IMR-90 (cell line): ENCODE results near the gene SAMD1. TPM values are rescaled to one million over a fixed set of nuclear protein-coding genes. Genes with fewer than 3 reads are reported as not detected.

Experiments
- ATAC-seq: fragments of 200-7000 bp; cut with Tn5 transposase; 2 replicates; pipeline ENCODE4 v1.9.1; 2020; ENCODE audit warnings: low read depth, mild to moderate bottlenecking, moderate library complexity
- BruUV-seq: library from RNA; stranded (reverse); fragments of 400-500 nt; replicated peaks from 2 replicates; lab custom pipeline; 2021; lab: Mats Ljungman, UMichigan
- CTCF ChIA-PET: fragments of 300-600 bp; formaldehyde crosslinking; extraction: SDS; loops from one replicate; lab custom pipeline; 2021; ENCODE audit warnings: antibody characterized with exemption; lab: Yijun Ruan, JAX
- POLR2A ChIA-PET: fragments of 300-600 bp; sonication (Branson Sonifier 250); formaldehyde crosslinking; loops from one replicate; lab custom pipeline; 2022; ENCODE audit warnings: antibody characterized with exemption; ENCODE audit not compliant: unreplicated experiment; lab: Charles Lee
- DNase-seq: peaks from one replicate; pipeline ENCODE4 v3.0.0; 2013
- H2AFZ ChIP-seq: replicated peaks from 2 replicates; pipeline ENCODE3; 2013; ENCODE audit warnings: low read length, mild to moderate bottlenecking; ENCODE audit not compliant: poor library complexity
- H2AK5ac ChIP-seq: 2 replicates; pipeline ENCODE4 v1.6.1; 2013; ENCODE audit warnings: low read depth, low read length, inconsistent platforms
- H2AK9ac ChIP-seq: replicated peaks from 2 replicates; pipeline ENCODE3; 2013; ENCODE audit warnings: mild to moderate bottlenecking, low read depth, low read length, moderate library complexity; ENCODE audit not compliant: poor library complexity
- H2BK120ac ChIP-seq: 2 replicates; pipeline ENCODE4 v1.6.1; 2013; ENCODE audit warnings: low read depth, low read length, inconsistent platforms
- H2BK15ac ChIP-seq: 3 replicates; pipeline ENCODE4 v1.6.1; 2013; ENCODE audit warnings: low read depth, low read length, inconsistent platforms
- H2BK20ac ChIP-seq: 2 replicates; pipeline ENCODE4 v1.6.1; 2013; ENCODE audit warnings: low read depth, mild to moderate bottlenecking, inconsistent platforms, low read length, moderate library complexity
- H2BK5ac ChIP-seq: 2 replicates; pipeline ENCODE4 v1.6.1; 2013; ENCODE audit warnings: mild to moderate bottlenecking, low read depth, low read length, inconsistent platforms; ENCODE audit not compliant: poor library complexity, severe bottlenecking
- H3K14ac ChIP-seq: replicated peaks from 2 replicates; pipeline ENCODE4 v1.6.1; 2013; ENCODE audit warnings: low read depth, low read length, inconsistent platforms
- H3K18ac ChIP-seq: 2 replicates; pipeline ENCODE4 v1.6.1; 2013; ENCODE audit warnings: low read depth, low read length, control low read depth
- H3K23ac ChIP-seq: 2 replicates; pipeline ENCODE4 v1.6.1; 2013; ENCODE audit warnings: low read depth, low read length, inconsistent platforms
- H3K27ac ChIP-seq: 2 replicates; pipeline ENCODE4 v1.5.1; 2013; ENCODE audit warnings: mild to moderate bottlenecking, control low read depth, low read length; ENCODE audit not compliant: insufficient read depth
- H3K27me3 ChIP-seq: 2 replicates; pipeline ENCODE4 v1.6.1; 2013; ENCODE audit warnings: low read length; ENCODE audit not compliant: control insufficient read depth, insufficient read depth
- H3K36me3 ChIP-seq: 2 replicates; pipeline ENCODE4 v1.6.1; 2013; ENCODE audit warnings: low read length, mixed read lengths; ENCODE audit not compliant: control insufficient read depth, insufficient read depth
- H3K4ac ChIP-seq: 2 replicates; pipeline ENCODE4 v1.6.1; 2013; ENCODE audit warnings: low read depth, low read length, inconsistent platforms
- H3K4me1 ChIP-seq: 2 replicates; pipeline ENCODE4 v1.6.1; 2013; ENCODE audit warnings: low read length, mixed read lengths; ENCODE audit not compliant: control insufficient read depth, insufficient read depth
- H3K4me2 ChIP-seq: 2 replicates; pipeline ENCODE4 v1.6.1; 2013; ENCODE audit warnings: low read depth, mild to moderate bottlenecking, control low read depth, low read length, moderate library complexity
- H3K4me3 ChIP-seq: 2 replicates; pipeline ENCODE4 v1.5.1; 2013; ENCODE audit warnings: low read depth, mild to moderate bottlenecking, control low read depth, low read length, moderate library complexity; ENCODE audit not compliant: insufficient read depth
- H3K56ac ChIP-seq: 2 replicates; pipeline ENCODE4 v1.6.1; 2013; ENCODE audit warnings: low read length, inconsistent platforms; ENCODE audit not compliant: insufficient read depth; ENCODE audit errors: extremely low read depth
- H3K79me1 ChIP-seq, 2 experiments: 2 replicates each; pipeline ENCODE4 v1.6.1; 2013; ENCODE audit warnings: low read length in 2 of 2, inconsistent platforms in 1 of 2, low read depth in 1 of 2
- H3K9ac ChIP-seq: 2 replicates; pipeline ENCODE4 v1.6.1; 2013; ENCODE audit warnings: low read depth, low read length, control low read depth
- H3K9me1 ChIP-seq: 2 replicates; pipeline ENCODE4 v1.6.1; 2013; ENCODE audit warnings: low read length, inconsistent platforms; ENCODE audit not compliant: insufficient read depth
- H3K9me3 ChIP-seq: 2 replicates; pipeline ENCODE4 v1.6.1; 2013; ENCODE audit warnings: low read length; ENCODE audit not compliant: control insufficient read depth, insufficient read depth
- H4K20me1 ChIP-seq: 2 replicates; pipeline ENCODE4 v1.6.1; 2013; ENCODE audit warnings: low read length, inconsistent platforms; ENCODE audit not compliant: insufficient read depth
- H4K5ac ChIP-seq: 2 replicates; pipeline ENCODE4 v1.6.1; 2013; ENCODE audit warnings: mild to moderate bottlenecking, low read depth, low read length, control low read depth
- H4K8ac ChIP-seq, 2 experiments: 2 replicates each; pipeline ENCODE4 v1.6.1; 2013; ENCODE audit warnings: low read depth in 2 of 2, low read length in 2 of 2, control low read depth in 1 of 2, inconsistent platforms in 1 of 2
- H4K91ac ChIP-seq: 2 replicates; pipeline ENCODE4 v1.6.1; 2013; ENCODE audit warnings: low read depth, low read length, inconsistent platforms; ENCODE audit not compliant: insufficient read depth
- CTCF ChIP-seq: conservative IDR thresholded peaks from 2 replicates; pipeline ENCODE4 v1.5.1; 2012; ENCODE audit warnings: mild to moderate bottlenecking, low read depth, low read length, improper control_type of control experiment
- MAZ ChIP-seq: IDR thresholded peaks from 2 replicates; pipeline ENCODE4 v1.6.1; 2012; ENCODE audit warnings: low read depth, mild to moderate bottlenecking, low read length, improper control_type of control experiment, moderate library complexity, borderline replicate concordance
- whole genome bisulfite sequencing, 2 experiments: methylation state at CpG; one replicate each; pipeline versions ENCODE4 v1.1.5 to v1.1.7; 2013; ENCODE audit warnings: missing lambda C conversion rate in 2 of 2; ENCODE audit not compliant: insufficient read length in 1 of 2; ENCODE audit errors: extremely low coverage in 2 of 2; 5-methylcytosine and 5-hydroxymethylcytosine counted together
- dilution Hi-C: fragments of 300-500 bp; cut with HindIII; formaldehyde crosslinking; loops from one replicate; pipeline ENCODE4 v1.14.3; 2018; ENCODE audit warnings: low sequenced_read_pairs; ENCODE audit not compliant: unreplicated experiment
- in situ Hi-C: fragments of 300-500 bp; cut with MboI; formaldehyde crosslinking; loops from 3 replicates; pipeline ENCODE4 v1.14.3; 2019; ENCODE audit warnings: low sequenced_read_pairs, inconsistent platforms, mixed read lengths
- intact Hi-C: fragments of 100-400 bp; cut with micrococcal nuclease; formaldehyde crosslinking; loops from 2 replicates; pipeline ENCODE4 v1.10.0; 2022
- polyA plus RNA-seq, 3 experiments: library from polyadenylated mRNA; depleted of rRNA; stranded (reverse); fragments of >200 nt; gene quantifications; 2 replicates each; pipeline ENCODE4 v1.2.3, GENCODE V29; 2012; ENCODE audit warnings: low replicate concordance in 1 of 3
- total RNA-seq: library from RNA; depleted of rRNA; stranded (reverse); fragments of >200 nt; gene quantifications from 2 replicates; pipeline ENCODE4 v1.2.3, GENCODE V29; 2012

Gene SAMD1
- total and polyA plus RNA-seq, 2 of the 4 experiments (the other 2 are of a cell fraction): 6.5 to 14.1 TPM

- Histone ChIP-seq H3K9me3 (peaks cover 8% of the 10 kb centered on the region), H3K9me1 (no peaks in the 10 kb centered on the region), H4K5ac (no peak overlapping the region), H3K56ac (peak overlapping the region; percentile 16; the same call in 1 of the 2 replicates), H2AK5ac (0 out of 2 replicates have a peak overlapping the region, but pooled peaks have one; percentile 37), H3K4me1 (no peaks in the 10 kb centered on the region), H3K4ac (no peak overlapping the region), H2BK20ac (no peak overlapping the region), H3K9ac (peak overlapping the region; percentile 23; the same call in 1 of the 2 replicates), H2BK5ac (no peak overlapping the region), H3K4me3 (peak overlapping the region; percentile 62), H3K79me1 (peaks cover 0 to 6% of the 10 kb centered on the region in 2 experiments; a peak in 2 of 4 replicates), H2BK120ac (no peak overlapping the region), H3K36me3 (peaks cover 12% of the 10 kb centered on the region), H4K91ac (no peak overlapping the region), H3K18ac (no peak overlapping the region), H3K23ac (peak overlapping the region; percentile 80; the same call in 1 of the 2 replicates), H2AFZ (peak overlapping the region; percentile 19), H2AK9ac (peak overlapping the region; percentile 75), H4K20me1 (peaks cover 7% of the 10 kb centered on the region), H3K4me2 (peak overlapping the region; percentile 63), H3K27ac (no peak overlapping the region), H4K8ac (no peak overlapping the region), H2BK15ac (no peak overlapping the region), H3K27me3 (no peaks in the 10 kb centered on the region), H3K14ac (0 out of 2 replicates have a peak overlapping the region, but pooled peaks have one; percentile 70)
- DNase-seq (no peak), ATAC-seq (no peak)
- dilution Hi-C loops: no loop called here
- no TSS peak for BruUV-seq
- no CpG with 5 or more reads among the region's 16 CpGs for WGBS, 2 experiments
- intact Hi-C loops: no loop called here
- ChIA-PET POLR2A (no interaction called here), CTCF (no interaction called here)
- TF ChIP-seq MAZ: no peak
- TF ChIP-seq CTCF: 0 out of 2 replicates have a peak, but pooled peaks have one; percentile 19
- in situ Hi-C loops: loop anchor here (25.0 kb wide), 1 partner anchor 327 kb away; the partner anchor contains the start of genes C19orf53 and MRI1
These were observed 1.2 kb downstream of the SAMD1 start for GRCh38 chr19:14089412-14089661.
